IgD-negative memory B cell (primary cell): ENCODE measurements around the gene NUAK2. TPM values are rescaled to one million over a fixed set of nuclear protein-coding genes. Genes with fewer than 3 reads are reported as not detected.

Source experiments
- H3K27ac Mint-ChIP-seq, 3 donors: one replicate each; pipeline ENCODE4 v1.8.0; 2020 to 2022; ENCODE audit warnings: mild to moderate bottlenecking in 3 of 3, mixed read lengths in 3 of 3, moderate library complexity in 1 of 3
- H3K27me3 Mint-ChIP-seq: one replicate; pipeline ENCODE4 v1.8.0; 2021; ENCODE audit warnings: mixed read lengths
- H3K36me3 Mint-ChIP-seq: one replicate; pipeline ENCODE4 v1.8.0; 2020; ENCODE audit warnings: mild to moderate bottlenecking, mixed read lengths
- H3K4me1 Mint-ChIP-seq, 3 donors: one replicate each; pipeline ENCODE4 v1.8.0; 2020 to 2022; ENCODE audit warnings: mixed read lengths in 3 of 3, mild to moderate bottlenecking in 1 of 3
- H3K4me3 Mint-ChIP-seq, 4 donors: one replicate each; pipeline ENCODE4 v1.8.0; 2020 to 2022; ENCODE audit warnings: mild to moderate bottlenecking in 4 of 4, mixed read lengths in 4 of 4, moderate library complexity in 3 of 4
- H3K9me3 Mint-ChIP-seq, 3 donors: one replicate each; pipeline ENCODE4 v1.8.0; 2020 to 2021; ENCODE audit warnings: mixed read lengths in 3 of 3, mild to moderate bottlenecking in 1 of 3
- polyA plus RNA-seq: library from polyadenylated mRNA; unstranded; fragments of 300-500 nt; fragmentation: Illumina TruSeq; gene quantifications from one replicate; pipeline ENCODE4 v1.2.3, GENCODE V29; 2021

NUAK2 gene
- polyA plus RNA-seq, 1 donor from 2014 or later: 91.9 TPM

GRCh38 chr1:205257735-205258134, 63.8 kb downstream of the NUAK2 start:
- Mint-ChIP-seq H3K9me3 (no peaks in the 10 kb centered on the region), H3K27me3 (no peaks in the 10 kb centered on the region), H3K4me3 (no peak overlapping the region), H3K4me1 (peaks cover 0 to 5% (median 3%) of the 10 kb centered on the region in 3 donors), H3K36me3 (no peaks in the 10 kb centered on the region), H3K27ac (no peak overlapping the region)

GRCh38 chr1:205256951-205257625, 64.5 kb downstream of the NUAK2 start:
- H3K4me3 Mint-ChIP-seq: no peak overlapping the region
- H3K27me3 Mint-ChIP-seq: no peaks in the 10 kb centered on the region
- H3K27ac Mint-ChIP-seq: no peak overlapping the region
- no peaks in the 10 kb centered on the region for H3K36me3 Mint-ChIP-seq
- peaks cover 0 to 5% (median 3%) of the 10 kb centered on the region in 3 donors for H3K4me1 Mint-ChIP-seq
- no peaks in the 10 kb centered on the region for H3K9me3 Mint-ChIP-seq

- Mint-ChIP-seq H3K27me3 (no peaks in the 10 kb centered on the region), H3K36me3 (no peaks in the 10 kb centered on the region), H3K4me1 (peaks cover 0 to 5% (median 3%) of the 10 kb centered on the region in 3 donors), H3K4me3 (no peak overlapping the region), H3K9me3 (no peaks in the 10 kb centered on the region), H3K27ac (no peak overlapping the region)
Measured at GRCh38 chr1:205255941-205256780, 65.4 kb downstream of the NUAK2 start.

Other genes with a start within 250 kb of the NUAK2 start
- gene TMEM81, start 237.3 kb downstream of the NUAK2 start, polyA plus RNA-seq: 0.83 TPM
- gene RBBP5, start 199.8 kb downstream of the NUAK2 start, polyA plus RNA-seq: 19.0 TPM
- 6.1 TPM for gene DSTYK, start 110.0 kb downstream of the NUAK2 start, polyA plus RNA-seq
- 0.11 TPM for gene TMCC2, start 93.8 kb downstream of the NUAK2 start, polyA plus RNA-seq
- gene KLHDC8A, start 35.2 kb upstream of the NUAK2 start, polyA plus RNA-seq: 0.20 TPM
- gene LEMD1, start 100.3 kb upstream of the NUAK2 start, polyA plus RNA-seq: not detected
- not detected for gene BLACAT1, start 134.3 kb upstream of the NUAK2 start, polyA plus RNA-seq
- gene CDK18, start 182.9 kb upstream of the NUAK2 start, polyA plus RNA-seq: 0.95 TPM